K562 (cell line): Measurements from ENCODE around the gene CHST1.

Source experiments
- FOXP1 ChIP-seq: sonication (generic); formaldehyde crosslinking; IDR thresholded peaks from 2 replicates; pipeline ENCODE4 v1.8.0; 2022; ENCODE audit warnings: mild to moderate bottlenecking, missing genetic modification reagents
- MAZ ChIP-seq, 2 experiments: fragments of 450-650 bp in 1 of 2; sonication (generic) in 1 of 2; formaldehyde crosslinking; IDR thresholded peaks in 1 of 2; conservative IDR thresholded peaks in 1 of 2; 2 replicates each; pipeline versions ENCODE4 v1.4.0 to v1.5.0; 2020; ENCODE audit warnings: mild to moderate bottlenecking in 1 of 2, missing genetic modification reagents in 1 of 2
- NFRKB ChIP-seq: fragments of 450-650 bp; IDR thresholded peaks from 2 replicates; pipeline ENCODE4 v1.6.1; 2016; ENCODE audit warnings: low read depth

DNA sequence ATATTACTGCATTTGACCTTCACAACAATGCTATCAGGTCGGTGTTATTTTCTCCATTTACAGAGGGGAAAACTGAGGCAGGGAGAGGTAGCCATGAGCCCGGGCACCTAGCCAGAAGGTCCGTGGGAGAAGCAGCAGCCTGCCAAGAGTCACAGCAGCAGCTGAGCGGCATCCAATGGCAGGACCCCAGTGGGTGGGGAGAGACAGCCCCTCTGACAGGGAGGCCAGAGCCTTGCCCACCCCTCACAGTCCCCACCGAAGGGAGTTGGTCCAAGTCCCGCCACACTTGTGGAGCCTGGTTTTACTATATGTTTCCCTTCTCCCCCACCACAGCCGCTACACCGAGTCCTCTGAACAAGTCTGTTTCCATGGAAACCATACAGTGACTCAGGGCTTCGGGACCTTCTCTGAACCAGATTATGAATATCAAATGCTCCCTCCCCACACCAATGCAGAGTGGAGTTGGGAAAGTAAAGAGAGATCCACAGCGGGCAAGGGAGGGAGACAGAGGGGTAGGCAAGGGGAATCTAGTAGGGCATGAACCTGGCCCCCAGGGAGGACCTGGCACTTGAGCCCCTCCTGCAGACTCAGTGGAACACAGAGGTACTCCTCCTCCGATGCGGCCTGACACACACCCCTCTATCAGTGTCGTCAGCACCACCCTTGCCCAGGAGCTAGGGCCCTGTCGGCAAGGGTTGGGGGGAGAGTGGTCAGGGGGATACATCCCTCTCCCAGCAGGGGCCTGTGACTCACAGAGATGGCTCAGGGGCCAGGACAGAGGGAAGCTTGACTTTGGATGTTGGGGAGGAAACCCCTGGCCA is 2.5 kb downstream of the CHST1 start:
- TF ChIP-seq MAZ (CRISPR knock-in tag; conservative IDR thresholded peaks at IDR 0.05 in 1 of 2, IDR thresholded peaks at IDR 0.05 in 1 of 2), result no peak
- TF ChIP-seq FOXP1 (CRISPR knock-in tag), result no peak
- no peak for TF ChIP-seq NFRKB
